ENCODE data around the gene ANKS1B.

- TF ChIP-seq ETV6 (conservative IDR thresholded peaks at IDR 0.05 in 1 of 2, IDR thresholded peaks at IDR 0.05 in 1 of 2; ENCODE audit: borderline replicate concordance in 1 of 2, low read depth in 1 of 2) (no peak), CREM (IDR thresholded peaks at IDR 0.05; ENCODE audit: low read depth) (no peak), YY1 (IDR thresholded peaks at IDR 0.05; ENCODE audit: low read depth, low read length) (no peak), CTCF (IDR thresholded peaks at IDR 0.05 in 2 of 3, conservative IDR thresholded peaks at IDR 0.05 in 1 of 3; ENCODE audit: control insufficient read depth in 2 of 3, extremely low read depth in 1 of 3, insufficient read depth in 1 of 3, low read depth in 3 of 3, low read length in 3 of 3) (no peak), KDM1A (IDR thresholded peaks at IDR 0.05; ENCODE audit: borderline replicate concordance) (no peak), ZNF207 (IDR thresholded peaks at IDR 0.05; ENCODE audit: borderline replicate concordance) (no peak), SREBF1 (IDR thresholded peaks at IDR 0.05; ENCODE audit: low read length) (no peak), ZNF274 (IDR thresholded peaks at IDR 0.05; ENCODE audit: insufficient read depth, insufficient read length) (no peak), BCLAF1 (IDR thresholded peaks at IDR 0.05) (no peak), IKZF2 (IDR thresholded peaks at IDR 0.05) (no peak), SP1 (IDR thresholded peaks at IDR 0.05; ENCODE audit: low read depth, low read length) (no peak), E2F4 (IDR thresholded peaks at IDR 0.05; ENCODE audit: low read depth, low read length) (no peak)
These were observed 862.2 kb downstream of the ANKS1B start for GRCh38 chr12:99122496-99122895.
